Psoas muscle (tissue), 8 donors: ENCODE measurements around the gene ABCC8. TPM values are rescaled to one million over a fixed set of nuclear protein-coding genes. Genes with fewer than 3 reads are reported as not detected.

Experiments
- ATAC-seq, 4 donors: fragments of 200-7000 bp; cut with Tn5 transposase; one replicate each; pipeline ENCODE4 v1.9.1; 2020; ENCODE audit warnings: moderate library complexity in 3 of 4, mild to moderate bottlenecking in 2 of 4
- DNase-seq, 2 donors: peaks; one replicate each; pipeline ENCODE4 v3.0.0-alpha.2; 2020
- H3K27ac ChIP-seq: fragments of 200-600 bp; one replicate; pipeline ENCODE4 v1.8.0; 2022
- H3K27me3 ChIP-seq, 3 donors: fragments of 200-600 bp in 1 of 3; one replicate each; pipeline versions ENCODE4 v1.6.1 to v1.8.0; 2013 to 2022; ENCODE audit warnings: low read length in 2 of 3, mild to moderate bottlenecking in 2 of 3, moderate library complexity in 1 of 3; ENCODE audit not compliant: insufficient read depth in 3 of 3
- H3K36me3 ChIP-seq, 2 donors: fragments of 200-600 bp in 1 of 2; one replicate each; pipeline versions ENCODE4 v1.6.1 to v1.8.0; 2013 to 2022; ENCODE audit warnings: low read depth in 1 of 2, mild to moderate bottlenecking in 1 of 2, moderate library complexity in 1 of 2; ENCODE audit not compliant: insufficient read depth in 1 of 2
- H3K4me1 ChIP-seq: fragments of 200-600 bp; one replicate; pipeline ENCODE4 v1.8.0; 2022
- H3K4me3 ChIP-seq: fragments of 200-600 bp; one replicate; pipeline ENCODE4 v1.8.0; 2022; ENCODE audit warnings: mild to moderate bottlenecking
- H3K9me3 ChIP-seq: fragments of 200-600 bp; one replicate; pipeline ENCODE4 v1.8.0; 2022
- CTCF ChIP-seq: fragments of 200-600 bp; IDR thresholded peaks from one replicate; pipeline ENCODE4 v1.8.0; 2022; ENCODE audit warnings: antibody characterized with exemption
- WGBS, 3 donors: extraction: QIAGEN DNeasy Blood & Tissue Kit; methylation state at CpG; one replicate each; pipeline versions ENCODE4 v1.1.6 to v1.1.7; 2013; 5-methylcytosine and 5-hydroxymethylcytosine counted together
- intact Hi-C, 2 donors: fragments of 100-400 bp; cut with DNase I; formaldehyde crosslinking; loops; one replicate each; pipeline versions ENCODE4 v1.11.0 to v1.14.2; 2022
- polyA plus RNA-seq, 3 donors: library from polyadenylated mRNA; stranded (reverse); fragments of 200-250 nt; gene quantifications; one replicate each; pipeline ENCODE4 v1.2.3, GENCODE V29; 2013
- total RNA-seq, 4 donors: library from RNA; stranded (reverse); fragmentation: NEBNext Ultra II Directional in 2 of 4; extraction: Animal tissue kit (Norgen Biotek cat#: 25700) in 2 of 4; gene quantifications; one replicate each; pipeline versions ENCODE4 v1.2.1 to v1.2.4, GENCODE V29; 2021 to 2023
- donor health status: healthy with polysubstance abuse.
- donor health status: DM: no; HTN: no; CAD: no; lungs with moderate emphysema.
- donor health status: Bipolar disorder and iron deficiency.
- donor health status: healthy.
- donor health status: DM: yes; HTN: yes; CAD: no.
- donor health status: DM: no; HTN: no; CAD: no.
- donor health status: DM: no; HTN: no; CAD: no.
- donor health status: DM: yes; HTN: yes; CAD: no.

Gene ABCC8
- total and polyA plus RNA-seq, 7 donors, result 0.26 to 3.5 (median 0.75) TPM

GRCh38 chr11:17408026-17408425 is 68.6 kb downstream of the ABCC8 start:
- no peak for TF ChIP-seq CTCF
- WGBS, 3 donors, result 89 to 93% (median 92%) methylated on average over 2 of the region's 2 CpGs
- Histone ChIP-seq H3K9me3 (no peaks in the 10 kb centered on the region), H3K4me1 (peaks cover 27% of the 10 kb centered on the region), H3K27me3 (no peaks in the 10 kb centered on the region), H3K4me3 (no peak overlapping the region), H3K36me3 (no peaks in the 10 kb centered on the region), H3K27ac (no peak overlapping the region)
- intact Hi-C loops, result no loop called here
- ATAC-seq, result no peak
- no peak for DNase-seq

GRCh38 chr11:17407575-17407974 is 69.1 kb downstream of the ABCC8 start:
- no peak for DNase-seq
- no peak for ATAC-seq
- peak overlapping the region; percentile 88 for H3K27ac ChIP-seq
- no peak for TF ChIP-seq CTCF
- intact Hi-C loops, result no loop called here
- WGBS, 3 donors, result 90 to 100% (median 95%) methylated on average over 2 of the region's 2 CpGs
- H3K9me3 ChIP-seq, result no peaks in the 10 kb centered on the region
- no peaks in the 10 kb centered on the region for H3K36me3 ChIP-seq
- H3K4me3 ChIP-seq, result no peak overlapping the region
- H3K4me1 ChIP-seq, result peaks cover 27% of the 10 kb centered on the region
- H3K27me3 ChIP-seq, result no peaks in the 10 kb centered on the region

GRCh38 chr11:17406818-17407149 is 69.9 kb downstream of the ABCC8 start:
- Histone ChIP-seq H3K4me1 (peaks cover 33% of the 10 kb centered on the region), H3K9me3 (no peaks in the 10 kb centered on the region), H3K36me3 (no peaks in the 10 kb centered on the region), H3K27me3 (no peaks in the 10 kb centered on the region), H3K27ac (peak overlapping the region; percentile 88), H3K4me3 (no peak overlapping the region)
- no peak for ATAC-seq
- no peak for TF ChIP-seq CTCF
- intact Hi-C loops, result no loop called here
- DNase-seq, result no peak
- 81 to 92% (median 83%) methylated on average over 13 of the region's 13 CpGs for WGBS, 3 donors

GRCh38 chr11:17406082-17406817 is 70.4 kb downstream of the ABCC8 start:
- WGBS, 3 donors, result 77 to 84% (median 78%) methylated on average over 8 of the region's 8 CpGs
- DNase-seq, result peak in 1 of 2 donors; percentile 51
- Histone ChIP-seq H3K4me3 (peak overlapping the region; percentile 28), H3K9me3 (no peaks in the 10 kb centered on the region), H3K4me1 (peaks cover 38% of the 10 kb centered on the region), H3K27ac (peak overlapping the region; percentile 88), H3K27me3 (no peaks in the 10 kb centered on the region), H3K36me3 (no peaks in the 10 kb centered on the region)
- ATAC-seq, result peak; percentile 34 to 52 (median 39)
- TF ChIP-seq CTCF, result no peak
- intact Hi-C loops, result no loop called here
